Loucy (cell line): ENCODE measurements around the gene COL20A1.

ENCODE experiments used
- H2AFZ ChIP-seq: fragments of 200-600 bp; sonication (generic); 2 replicates; pipeline ENCODE4 v1.6.0; 2016; ENCODE audit warnings: antibody characterized with exemption, mild to moderate bottlenecking, low read length, moderate library complexity
- H3F3A ChIP-seq: fragments of 200-600 bp; 2 replicates; pipeline ENCODE4 v1.6.0; 2016; ENCODE audit warnings: antibody characterized with exemption, low read depth, mild to moderate bottlenecking
- H3K27me3 ChIP-seq: fragments of 200-600 bp; sonication (generic); 2 replicates; pipeline ENCODE4 v1.6.1; 2014; ENCODE audit warnings: low read length, mild to moderate bottlenecking; ENCODE audit not compliant: insufficient read depth, poor library complexity, severe bottlenecking
- H3K36me3 ChIP-seq: fragments of 200-600 bp; sonication (generic); 2 replicates; pipeline ENCODE4 v1.6.1; 2016; ENCODE audit warnings: low read length; ENCODE audit not compliant: insufficient read depth
- H3K4me1 ChIP-seq: fragments of 200-600 bp; sonication (generic); 2 replicates; pipeline ENCODE4 v1.5.1; 2014; ENCODE audit warnings: low read length, mild to moderate bottlenecking; ENCODE audit not compliant: insufficient read depth, poor library complexity, severe bottlenecking
- H3K4me2 ChIP-seq: fragments of 200-600 bp; sonication (generic); 2 replicates; pipeline ENCODE4 v1.6.0; 2014; ENCODE audit warnings: antibody characterized with exemption, low read length, low read depth, mild to moderate bottlenecking; ENCODE audit not compliant: poor library complexity, severe bottlenecking
- H3K4me3 ChIP-seq: fragments of 200-600 bp; sonication (generic); 2 replicates; pipeline ENCODE4 v1.5.1; 2014; ENCODE audit warnings: low read length, mild to moderate bottlenecking, mixed read lengths; ENCODE audit not compliant: poor library complexity, severe bottlenecking
- H3K79me2 ChIP-seq: fragments of 200-600 bp; sonication (generic); 2 replicates; pipeline ENCODE4 v1.6.1; 2014; ENCODE audit warnings: low read length; ENCODE audit not compliant: insufficient read depth
- H3K9ac ChIP-seq: fragments of 200-600 bp; sonication (generic); 2 replicates; pipeline ENCODE4 v1.6.0; 2014; ENCODE audit warnings: mild to moderate bottlenecking, low read depth, low read length, moderate library complexity; ENCODE audit not compliant: poor library complexity, severe bottlenecking
- H3K9me2 ChIP-seq: fragments of 200-600 bp; sonication (generic); replicated peaks from 2 replicates; pipeline ENCODE4 v1.6.1; 2016; ENCODE audit warnings: low read depth, low read length, mixed read lengths
- H3K9me3 ChIP-seq: fragments of 200-600 bp; sonication (generic); 2 replicates; pipeline ENCODE4 v1.6.1; 2014; ENCODE audit warnings: mild to moderate bottlenecking, antibody characterized with exemption, low read length, low read depth; ENCODE audit not compliant: insufficient read depth
- H4K20me1 ChIP-seq: fragments of 200-600 bp; sonication (generic); 2 replicates; pipeline ENCODE4 v1.6.0; 2014; ENCODE audit warnings: antibody characterized with exemption, low read length, mild to moderate bottlenecking; ENCODE audit not compliant: insufficient read depth, poor library complexity, severe bottlenecking
- EZH2phosphoT487 ChIP-seq: fragments of 200-600 bp; IDR thresholded peaks from 2 replicates; pipeline ENCODE4 v1.6.1; 2018; ENCODE audit warnings: antibody characterized with exemption, mild to moderate bottlenecking, moderate library complexity, borderline replicate concordance
- TF ChIP-seq, protein P1 (sequence below): fragments of 200-600 bp; sonication (generic); conservative IDR thresholded peaks from 2 replicates; pipeline ENCODE4 v1.5.1; 2014; ENCODE audit warnings: mild to moderate bottlenecking, antibody characterized with exemption, low read length

The COL20A1 gene

DNA sequence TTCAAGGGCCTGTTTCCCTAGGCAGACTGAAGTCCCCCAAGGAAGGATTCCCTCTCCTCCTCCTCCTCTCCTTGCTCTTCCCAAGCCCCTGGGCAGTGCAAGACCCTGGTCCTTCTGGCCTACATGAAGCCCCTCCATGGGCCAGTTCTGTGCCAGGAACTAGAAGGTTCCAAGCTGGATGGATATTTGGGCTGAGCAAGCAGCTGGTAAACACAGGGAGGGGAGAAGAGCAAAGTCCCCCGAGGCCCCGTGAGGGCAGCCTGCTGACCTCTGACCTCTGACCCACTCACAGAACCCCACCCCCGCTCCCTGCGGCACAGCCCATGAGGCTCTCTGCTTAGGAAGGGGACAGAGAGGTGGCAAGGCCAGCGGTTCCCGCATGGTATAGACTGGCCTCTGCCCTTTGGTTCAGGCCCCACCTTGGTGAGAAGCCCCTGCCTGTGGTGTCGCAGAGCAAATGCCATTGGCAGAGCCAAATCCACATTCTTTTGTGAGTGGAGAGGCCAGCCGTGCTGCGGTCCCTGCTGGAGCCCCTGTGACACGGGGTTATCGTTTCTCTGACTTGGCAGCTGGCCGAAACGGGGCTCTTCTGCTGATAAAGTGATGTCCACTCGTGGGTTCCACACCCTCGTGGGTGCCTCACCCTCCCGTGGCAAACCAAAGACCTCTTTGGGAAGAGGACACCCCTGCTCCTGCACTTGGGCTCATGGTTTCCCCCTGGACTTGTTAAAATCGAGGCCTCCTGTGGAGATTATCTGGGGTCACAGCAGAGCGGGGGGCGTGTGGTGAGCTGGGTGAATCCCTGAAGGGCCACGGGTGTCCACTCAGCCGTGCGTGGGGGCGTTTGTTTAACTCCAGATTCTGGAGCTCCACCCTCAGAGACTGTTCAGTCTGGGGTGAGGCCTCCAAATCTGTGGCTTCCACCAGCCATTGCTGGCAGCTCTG, 70.3 kb downstream of the COL20A1 start:
- Histone ChIP-seq H4K20me1 (no peaks in the 10 kb centered on the region), H3K9me3 (no peaks in the 10 kb centered on the region), H3K9ac (no peak overlapping the region), H3K27me3 (no peaks in the 10 kb centered on the region), H3K36me3 (no peaks in the 10 kb centered on the region), H3K4me3 (no peak overlapping the region), H3K4me2 (no peak overlapping the region), H3K9me2 (no peaks in the 10 kb centered on the region), H3F3A (no peaks in the 10 kb centered on the region), H2AFZ (no peak overlapping the region), H3K79me2 (no peaks in the 10 kb centered on the region), H3K4me1 (no peaks in the 10 kb centered on the region)
- TF ChIP-seq, protein P1, sequence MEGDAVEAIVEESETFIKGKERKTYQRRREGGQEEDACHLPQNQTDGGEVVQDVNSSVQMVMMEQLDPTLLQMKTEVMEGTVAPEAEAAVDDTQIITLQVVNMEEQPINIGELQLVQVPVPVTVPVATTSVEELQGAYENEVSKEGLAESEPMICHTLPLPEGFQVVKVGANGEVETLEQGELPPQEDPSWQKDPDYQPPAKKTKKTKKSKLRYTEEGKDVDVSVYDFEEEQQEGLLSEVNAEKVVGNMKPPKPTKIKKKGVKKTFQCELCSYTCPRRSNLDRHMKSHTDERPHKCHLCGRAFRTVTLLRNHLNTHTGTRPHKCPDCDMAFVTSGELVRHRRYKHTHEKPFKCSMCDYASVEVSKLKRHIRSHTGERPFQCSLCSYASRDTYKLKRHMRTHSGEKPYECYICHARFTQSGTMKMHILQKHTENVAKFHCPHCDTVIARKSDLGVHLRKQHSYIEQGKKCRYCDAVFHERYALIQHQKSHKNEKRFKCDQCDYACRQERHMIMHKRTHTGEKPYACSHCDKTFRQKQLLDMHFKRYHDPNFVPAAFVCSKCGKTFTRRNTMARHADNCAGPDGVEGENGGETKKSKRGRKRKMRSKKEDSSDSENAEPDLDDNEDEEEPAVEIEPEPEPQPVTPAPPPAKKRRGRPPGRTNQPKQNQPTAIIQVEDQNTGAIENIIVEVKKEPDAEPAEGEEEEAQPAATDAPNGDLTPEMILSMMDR = no peak
- no peak for TF ChIP-seq EZH2phosphoT487

DNA sequence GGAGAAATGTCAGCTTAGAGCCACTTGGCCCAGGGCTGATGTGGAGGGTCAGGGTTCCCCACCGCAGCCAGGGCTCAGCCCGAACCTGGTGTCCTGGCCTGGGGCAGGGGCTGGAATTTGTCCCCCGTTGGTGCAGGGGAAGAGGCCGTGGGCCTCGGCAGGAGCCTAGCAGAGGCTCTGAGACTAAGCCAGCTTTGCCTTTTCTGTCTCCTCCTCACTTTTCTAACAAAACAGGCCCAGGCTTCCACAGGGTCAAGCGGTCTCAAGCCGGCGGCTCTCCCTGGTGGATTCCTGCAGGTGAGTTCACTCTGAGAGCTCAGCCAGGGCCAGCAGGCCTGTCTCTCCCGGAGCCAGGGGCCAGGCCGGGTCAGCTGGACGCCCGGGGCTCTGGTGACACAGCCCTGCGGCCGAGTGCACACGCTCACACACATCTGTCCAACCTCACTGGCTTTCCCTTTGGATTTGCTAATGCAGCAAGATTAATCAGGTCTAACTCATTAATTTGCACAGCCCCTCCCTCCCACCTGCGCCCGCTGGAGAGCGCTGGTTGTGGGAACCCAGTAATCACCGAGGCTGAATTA, 71.1 kb downstream of the COL20A1 start:
- H3K4me1 ChIP-seq = no peaks in the 10 kb centered on the region
- H3K9ac ChIP-seq = no peak overlapping the region
- H3K9me2 ChIP-seq = no peaks in the 10 kb centered on the region
- TF ChIP-seq EZH2phosphoT487 = no peak
- TF ChIP-seq, protein P1 = no peak
- no peaks in the 10 kb centered on the region for H3K79me2 ChIP-seq
- no peaks in the 10 kb centered on the region for H4K20me1 ChIP-seq
- no peaks in the 10 kb centered on the region for H3K9me3 ChIP-seq
- no peaks in the 10 kb centered on the region for H3F3A ChIP-seq
- H3K4me3 ChIP-seq = no peak overlapping the region
- H3K27me3 ChIP-seq = no peaks in the 10 kb centered on the region
- H3K4me2 ChIP-seq = no peak overlapping the region
- H3K36me3 ChIP-seq = no peaks in the 10 kb centered on the region
- no peak overlapping the region for H2AFZ ChIP-seq

DNA sequence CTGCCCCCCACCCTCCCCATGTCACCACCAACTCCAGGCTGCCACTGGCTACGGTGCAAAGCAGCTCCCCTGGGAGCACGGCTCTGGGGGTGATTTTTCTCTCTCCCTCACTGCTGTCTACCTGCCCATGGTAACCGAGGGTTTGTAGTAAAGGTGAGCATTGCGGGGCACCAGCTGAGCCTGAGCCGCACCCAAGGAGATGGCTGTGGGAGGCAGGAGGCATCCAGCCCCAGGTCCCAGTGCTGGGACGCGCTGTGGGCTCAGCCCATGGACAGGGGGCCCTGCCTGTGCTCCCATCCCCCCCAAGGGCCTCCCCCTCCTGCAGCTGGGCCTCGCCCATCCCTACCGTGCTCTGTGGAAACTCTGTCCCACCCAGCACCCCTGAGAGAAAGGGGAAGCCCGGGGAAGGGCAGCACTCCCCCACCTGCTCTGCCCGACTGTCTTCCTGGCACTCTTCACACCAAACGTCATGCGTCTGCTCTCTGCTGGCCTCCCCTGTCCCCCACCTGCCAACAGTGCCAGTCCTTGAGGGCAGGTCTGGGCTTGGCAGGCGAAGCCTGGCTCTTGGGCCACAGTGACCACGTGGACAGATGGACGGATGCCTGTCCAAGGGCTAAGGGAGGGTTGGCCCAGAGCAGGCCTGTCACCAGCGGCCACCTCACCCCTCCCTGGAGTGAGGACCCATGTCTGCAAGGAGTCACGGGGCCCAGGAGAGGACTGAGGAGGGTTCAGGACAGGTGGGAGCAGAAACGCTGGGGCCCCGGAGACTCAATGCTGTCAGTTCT, 72.0 kb downstream of the COL20A1 start:
- TF ChIP-seq, protein P1 = no peak
- TF ChIP-seq EZH2phosphoT487 = no peak
- no peaks in the 10 kb centered on the region for H3F3A ChIP-seq
- no peaks in the 10 kb centered on the region for H4K20me1 ChIP-seq
- H3K9me2 ChIP-seq = no peaks in the 10 kb centered on the region
- no peaks in the 10 kb centered on the region for H3K9me3 ChIP-seq
- no peak overlapping the region for H2AFZ ChIP-seq
- H3K36me3 ChIP-seq = no peaks in the 10 kb centered on the region
- no peak overlapping the region for H3K9ac ChIP-seq
- no peaks in the 10 kb centered on the region for H3K27me3 ChIP-seq
- no peak overlapping the region for H3K4me2 ChIP-seq
- no peak overlapping the region for H3K4me3 ChIP-seq
- no peaks in the 10 kb centered on the region for H3K4me1 ChIP-seq
- H3K79me2 ChIP-seq = no peaks in the 10 kb centered on the region
